Measurements from ENCODE around the gene MDH2.
"Not testable (repeated sequence)": the region's sequence is repeated elsewhere in the genome, so short reads cannot be mapped to it uniquely, and the experiment has no call there.

The MDH2 gene

GRCh38 chr7:76073335-76073990 lies 25.6 kb downstream of the MDH2 start:
- no peak for DNase-seq

- DNase-seq: no peak
Observed at GRCh38 chr7:76074306-76074971, 26.5 kb downstream of the MDH2 start.

GRCh38 chr7:76074972-76075370 lies 27.1 kb downstream of the MDH2 start:
- no peak for DNase-seq

GRCh38 chr7:76076995-76077394 lies 29.1 kb downstream of the MDH2 start:
- no peak for DNase-seq

- no peak for DNase-seq
Observed at GRCh38 chr7:76077435-76077834, 29.5 kb downstream of the MDH2 start.

- no peak for DNase-seq
Observed at GRCh38 chr7:76080204-76080603, 32.3 kb downstream of the MDH2 start.

GRCh38 chr7:76084115-76084514 lies 36.2 kb downstream of the MDH2 start:
- not testable (repeated sequence) for DNase-seq

GRCh38 chr7:76086070-76086469 lies 38.2 kb downstream of the MDH2 start:
- DNase-seq: no peak

- not testable (repeated sequence) for DNase-seq
Observed at GRCh38 chr7:76087362-76087791, 39.5 kb downstream of the MDH2 start.

- DNase-seq: no peak
Observed at GRCh38 chr7:76089865-76090475, 42.1 kb downstream of the MDH2 start.

GRCh38 chr7:76091506-76091905 lies 43.6 kb downstream of the MDH2 start:
- no peak for DNase-seq

- DNase-seq: not testable (repeated sequence)
Observed at GRCh38 chr7:76093531-76093930, 45.6 kb downstream of the MDH2 start.

GRCh38 chr7:76094326-76094725 lies 46.4 kb downstream of the MDH2 start:
- DNase-seq: not testable (repeated sequence)

- no peak for DNase-seq
Observed at GRCh38 chr7:76095908-76096307, 48.0 kb downstream of the MDH2 start.

- not testable (repeated sequence) for DNase-seq
Observed at GRCh38 chr7:76101693-76102437, 54.0 kb downstream of the MDH2 start.

- not testable (repeated sequence) for DNase-seq
Observed at GRCh38 chr7:76103788-76104187, 55.9 kb downstream of the MDH2 start.

- DNase-seq: not testable (repeated sequence)
Observed at GRCh38 chr7:76106130-76106529, 58.2 kb downstream of the MDH2 start.

- DNase-seq: no peak
Observed at GRCh38 chr7:76106893-76107292, 59.0 kb downstream of the MDH2 start.

- no peak for DNase-seq
Observed at GRCh38 chr7:76108540-76109233, 60.8 kb downstream of the MDH2 start.

- DNase-seq: not testable (repeated sequence)
Observed at GRCh38 chr7:76113042-76113630, 65.2 kb downstream of the MDH2 start.

GRCh38 chr7:76114742-76115141 lies 66.8 kb downstream of the MDH2 start:
- not testable (repeated sequence) for DNase-seq
